HUES6 (cell line): ENCODE data around the gene KDM6B.
A peak's percentile ranks its signal among the peaks of the same experiment; 100 is the strongest.

Experiments
- H3K27ac ChIP-seq: 2 replicates; pipeline ENCODE4 v1.7.0; 2013; ENCODE audit warnings: low read depth, mild to moderate bottlenecking, low read length, inconsistent platforms
- H3K27me3 ChIP-seq: 2 replicates; pipeline ENCODE4 v1.6.1; 2013; ENCODE audit warnings: low read length; ENCODE audit not compliant: control insufficient read depth, insufficient read depth
- H3K36me3 ChIP-seq: 2 replicates; pipeline ENCODE4 v1.6.1; 2013; ENCODE audit warnings: low read length; ENCODE audit not compliant: control insufficient read depth, insufficient read depth
- H3K4me1 ChIP-seq: 2 replicates; pipeline ENCODE4 v1.6.1; 2013; ENCODE audit warnings: low read length; ENCODE audit not compliant: control insufficient read depth, insufficient read depth
- H3K4me3 ChIP-seq: 2 replicates; pipeline ENCODE4 v1.5.1; 2013; ENCODE audit warnings: low read depth, low read length
- H3K9ac ChIP-seq: one replicate; pipeline ENCODE4 v1.6.1; 2013; ENCODE audit warnings: mild to moderate bottlenecking, low read length
- H3K9me3 ChIP-seq: 2 replicates; pipeline ENCODE4 v1.6.1; 2013; ENCODE audit warnings: low read depth, low read length; ENCODE audit not compliant: control insufficient read depth, insufficient read depth

Gene KDM6B

DNA sequence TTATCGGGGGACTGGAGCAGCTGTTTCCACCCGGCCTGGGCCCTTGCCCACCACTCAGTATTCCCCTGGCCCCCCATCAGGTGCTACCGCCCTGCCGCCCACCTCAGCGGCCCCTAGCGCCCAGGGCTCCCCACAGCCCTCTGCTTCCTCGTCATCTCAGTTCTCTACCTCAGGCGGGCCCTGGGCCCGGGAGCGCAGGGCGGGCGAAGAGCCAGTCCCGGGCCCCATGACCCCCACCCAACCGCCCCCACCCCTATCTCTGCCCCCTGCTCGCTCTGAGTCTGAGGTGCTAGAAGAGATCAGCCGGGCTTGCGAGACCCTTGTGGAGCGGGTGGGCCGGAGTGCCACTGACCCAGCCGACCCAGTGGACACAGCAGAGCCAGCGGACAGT is 14.7 kb downstream of the KDM6B start:
- no peaks in the 10 kb centered on the region for H3K9me3 ChIP-seq
- peaks cover 38% of the 10 kb centered on the region for H3K36me3 ChIP-seq
- H3K27me3 ChIP-seq = peaks cover 19% of the 10 kb centered on the region
- H3K4me3 ChIP-seq = no peak overlapping the region
- H3K27ac ChIP-seq = no peak overlapping the region
- H3K4me1 ChIP-seq = peaks cover 12% of the 10 kb centered on the region
- H3K9ac ChIP-seq = no peak overlapping the region

DNA sequence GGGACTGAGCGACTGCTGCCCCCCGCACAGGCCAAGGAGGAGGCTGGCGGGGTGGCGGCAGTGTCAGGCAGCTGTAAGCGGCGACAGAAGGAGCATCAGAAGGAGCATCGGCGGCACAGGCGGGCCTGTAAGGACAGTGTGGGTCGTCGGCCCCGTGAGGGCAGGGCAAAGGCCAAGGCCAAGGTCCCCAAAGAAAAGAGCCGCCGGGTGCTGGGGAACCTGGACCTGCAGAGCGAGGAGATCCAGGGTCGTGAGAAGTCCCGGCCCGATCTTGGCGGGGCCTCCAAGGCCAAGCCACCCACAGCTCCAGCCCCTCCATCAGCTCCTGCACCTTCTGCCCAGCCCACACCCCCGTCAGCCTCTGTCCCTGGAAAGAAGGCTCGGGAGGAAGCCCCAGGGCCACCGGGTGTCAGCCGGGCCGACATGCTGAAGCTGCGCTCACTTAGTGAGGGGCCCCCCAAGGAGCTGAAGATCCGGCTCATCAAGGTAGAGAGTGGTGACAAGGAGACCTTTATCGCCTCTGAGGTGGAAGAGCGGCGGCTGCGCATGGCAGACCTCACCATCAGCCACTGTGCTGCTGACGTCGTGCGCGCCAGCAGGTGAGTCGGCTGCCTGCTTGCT is 15.2 kb downstream of the KDM6B start:
- Histone ChIP-seq H3K36me3 (peaks cover 38% of the 10 kb centered on the region), H3K4me3 (no peak overlapping the region), H3K27me3 (peaks cover 24% of the 10 kb centered on the region), H3K4me1 (peaks cover 12% of the 10 kb centered on the region), H3K27ac (no peak overlapping the region), H3K9me3 (no peaks in the 10 kb centered on the region), H3K9ac (no peak overlapping the region)

DNA sequence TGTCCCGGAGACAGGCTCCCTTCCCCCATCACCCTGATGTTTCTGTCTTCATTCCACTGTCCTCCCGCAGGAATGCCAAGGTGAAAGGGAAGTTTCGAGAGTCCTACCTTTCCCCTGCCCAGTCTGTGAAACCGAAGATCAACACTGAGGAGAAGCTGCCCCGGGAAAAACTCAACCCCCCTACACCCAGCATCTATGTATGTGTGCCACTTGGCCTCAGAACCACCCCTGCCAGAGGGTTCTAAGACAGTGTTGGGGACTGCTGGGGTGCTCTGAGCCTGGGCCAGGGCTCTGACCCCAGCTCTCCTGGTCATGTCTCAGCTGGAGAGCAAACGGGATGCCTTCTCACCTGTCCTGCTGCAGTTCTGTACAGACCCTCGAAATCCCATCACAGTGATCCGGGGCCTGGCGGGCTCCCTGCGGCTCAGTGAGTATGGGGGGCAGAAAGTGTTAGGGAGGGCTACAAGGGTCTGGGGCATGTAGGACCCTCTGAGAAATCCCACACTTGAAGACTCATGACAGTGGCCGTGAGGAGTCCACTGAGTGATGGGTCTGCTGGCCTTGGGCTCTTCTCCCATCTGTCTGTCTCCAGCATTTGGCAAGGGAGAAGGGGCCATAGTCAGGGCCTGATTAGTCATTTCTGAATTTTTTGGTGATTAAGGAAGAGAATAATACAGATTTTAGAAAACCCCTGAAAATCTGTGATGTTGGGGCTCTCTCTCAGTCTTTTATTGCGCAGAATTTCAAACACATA is 15.9 kb downstream of the KDM6B start:
- no peaks in the 10 kb centered on the region for H3K9me3 ChIP-seq
- H3K4me3 ChIP-seq = no peak overlapping the region
- H3K27ac ChIP-seq = no peak overlapping the region
- no peak overlapping the region for H3K9ac ChIP-seq
- H3K27me3 ChIP-seq = peaks cover 29% of the 10 kb centered on the region
- H3K4me1 ChIP-seq = peaks cover 12% of the 10 kb centered on the region
- H3K36me3 ChIP-seq = peaks cover 38% of the 10 kb centered on the region

DNA sequence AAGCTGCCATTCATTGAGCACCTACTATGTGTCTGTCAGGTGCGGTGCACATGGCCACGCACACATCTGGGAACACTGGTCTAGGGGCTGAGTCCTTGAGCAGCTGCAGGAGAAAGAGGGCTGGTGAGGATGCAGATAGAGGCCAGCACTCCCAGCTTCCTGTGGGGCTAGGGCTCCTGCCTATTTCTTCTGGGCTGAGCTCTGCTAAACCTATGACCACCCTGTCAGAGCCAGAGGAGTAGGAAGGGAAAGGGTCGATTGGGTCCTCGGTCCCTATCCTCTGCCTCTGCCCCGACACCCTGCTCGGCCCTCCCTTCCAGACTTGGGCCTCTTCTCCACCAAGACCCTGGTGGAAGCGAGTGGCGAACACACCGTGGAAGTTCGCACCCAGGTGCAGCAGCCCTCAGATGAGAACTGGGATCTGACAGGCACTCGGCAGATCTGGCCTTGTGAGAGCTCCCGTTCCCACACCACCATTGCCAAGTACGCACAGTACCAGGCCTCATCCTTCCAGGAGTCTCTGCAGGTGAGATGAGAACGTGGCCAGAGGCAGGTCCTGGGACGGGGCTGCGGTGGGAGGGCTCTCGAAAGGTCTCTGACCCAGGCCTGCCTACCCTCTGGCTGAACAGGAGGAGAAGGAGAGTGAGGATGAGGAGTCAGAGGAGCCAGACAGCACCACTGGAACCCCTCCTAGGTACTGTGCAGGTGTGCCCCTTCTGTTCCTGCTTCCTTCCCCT is 16.9 kb downstream of the KDM6B start:
- Histone ChIP-seq H3K4me1 (peaks cover 16% of the 10 kb centered on the region), H3K27me3 (peaks cover 39% of the 10 kb centered on the region), H3K4me3 (peak overlapping the region; percentile 65), H3K36me3 (peaks cover 35% of the 10 kb centered on the region), H3K27ac (no peak overlapping the region), H3K9ac (no peak overlapping the region), H3K9me3 (no peaks in the 10 kb centered on the region)

DNA sequence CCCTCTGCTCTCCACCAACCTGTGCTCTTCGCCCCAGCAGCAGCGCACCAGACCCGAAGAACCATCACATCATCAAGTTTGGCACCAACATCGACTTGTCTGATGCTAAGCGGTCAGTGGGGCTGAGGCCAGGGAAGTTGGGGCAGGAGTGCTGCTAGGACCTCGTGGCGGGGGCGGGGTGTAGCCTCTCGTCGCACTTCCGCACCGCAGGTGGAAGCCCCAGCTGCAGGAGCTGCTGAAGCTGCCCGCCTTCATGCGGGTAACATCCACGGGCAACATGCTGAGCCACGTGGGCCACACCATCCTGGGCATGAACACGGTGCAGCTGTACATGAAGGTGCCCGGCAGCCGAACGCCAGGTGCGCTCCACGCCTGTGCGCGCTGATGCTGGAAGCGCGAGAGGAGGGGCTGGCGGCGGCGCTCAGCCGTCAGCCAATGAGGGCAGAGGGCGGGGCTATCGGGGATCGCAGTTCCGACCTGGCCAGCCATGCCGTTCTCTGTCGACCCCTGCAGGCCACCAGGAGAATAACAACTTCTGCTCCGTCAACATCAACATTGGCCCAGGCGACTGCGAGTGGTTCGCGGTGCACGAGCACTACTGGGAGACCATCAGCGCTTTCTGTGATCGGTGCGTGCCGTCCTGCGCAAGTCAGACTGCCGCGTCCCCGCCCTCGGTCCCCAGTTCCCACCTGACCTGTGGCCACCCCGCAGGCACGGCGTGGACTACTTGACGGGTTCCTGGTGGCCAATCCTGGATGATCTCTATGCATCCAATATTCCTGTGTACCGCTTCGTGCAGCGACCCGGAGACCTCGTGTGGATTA is 17.6 kb downstream of the KDM6B start:
- H3K4me3 ChIP-seq = peak overlapping the region; percentile 65
- no peak overlapping the region for H3K9ac ChIP-seq
- H3K36me3 ChIP-seq = peaks cover 32% of the 10 kb centered on the region
- peaks cover 23% of the 10 kb centered on the region for H3K4me1 ChIP-seq
- no peak overlapping the region for H3K27ac ChIP-seq
- peaks cover 47% of the 10 kb centered on the region for H3K27me3 ChIP-seq
- H3K9me3 ChIP-seq = no peaks in the 10 kb centered on the region

DNA sequence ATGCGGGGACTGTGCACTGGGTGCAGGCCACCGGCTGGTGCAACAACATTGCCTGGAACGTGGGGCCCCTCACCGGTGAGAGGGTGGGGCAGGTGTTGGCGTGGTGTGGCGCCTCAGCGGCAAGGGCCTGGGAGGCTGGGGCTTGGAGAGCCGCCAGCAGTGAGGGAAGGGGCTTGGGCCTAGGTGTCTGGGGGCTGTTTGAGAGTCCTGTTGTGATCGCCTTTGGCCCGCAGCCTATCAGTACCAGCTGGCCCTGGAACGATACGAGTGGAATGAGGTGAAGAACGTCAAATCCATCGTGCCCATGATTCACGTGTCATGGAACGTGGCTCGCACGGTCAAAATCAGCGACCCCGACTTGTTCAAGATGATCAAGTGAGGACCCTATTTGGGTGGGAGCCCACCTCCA is 18.2 kb downstream of the KDM6B start:
- Histone ChIP-seq H3K27me3 (peaks cover 47% of the 10 kb centered on the region), H3K36me3 (peaks cover 27% of the 10 kb centered on the region)

DNA sequence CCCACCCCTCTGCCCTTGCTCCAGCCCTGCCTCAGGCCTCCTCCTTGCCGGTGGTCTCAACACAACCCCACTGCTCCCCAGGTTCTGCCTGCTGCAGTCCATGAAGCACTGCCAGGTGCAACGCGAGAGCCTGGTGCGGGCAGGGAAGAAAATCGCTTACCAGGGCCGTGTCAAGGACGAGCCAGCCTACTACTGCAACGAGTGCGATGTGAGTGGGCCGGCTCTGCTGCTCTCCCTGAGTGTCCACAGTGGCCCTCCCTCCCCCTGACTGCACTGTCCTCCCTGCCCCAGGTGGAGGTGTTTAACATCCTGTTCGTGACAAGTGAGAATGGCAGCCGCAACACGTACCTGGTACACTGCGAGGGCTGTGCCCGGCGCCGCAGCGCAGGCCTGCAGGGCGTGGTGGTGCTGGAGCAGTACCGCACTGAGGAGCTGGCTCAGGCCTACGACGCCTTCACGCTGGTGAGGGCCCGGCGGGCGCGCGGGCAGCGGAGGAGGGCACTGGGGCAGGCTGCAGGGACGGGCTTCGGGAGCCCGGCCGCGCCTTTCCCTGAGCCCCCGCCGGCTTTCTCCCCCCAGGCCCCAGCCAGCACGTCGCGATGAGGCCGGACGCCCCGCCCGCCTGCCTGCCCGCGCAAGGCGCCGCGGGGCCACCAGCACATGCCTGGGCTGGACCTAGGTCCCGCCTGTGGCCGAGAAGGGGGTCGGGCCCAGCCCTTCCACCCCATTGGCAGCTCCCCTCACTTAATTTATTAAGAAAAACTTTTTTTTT is 19.1 kb downstream of the KDM6B start:
- H3K4me3 ChIP-seq = peak overlapping the region; percentile 19; the same call in 1 of the 2 replicates
- no peak overlapping the region for H3K9ac ChIP-seq
- H3K9me3 ChIP-seq = no peaks in the 10 kb centered on the region
- peaks cover 23% of the 10 kb centered on the region for H3K4me1 ChIP-seq
- H3K27me3 ChIP-seq = peaks cover 47% of the 10 kb centered on the region
- H3K36me3 ChIP-seq = peaks cover 26% of the 10 kb centered on the region; the same call in 1 of the 2 replicates
- no peak overlapping the region for H3K27ac ChIP-seq

More for the DNA sequence above, 18.2 kb downstream of the KDM6B start:
- Histone ChIP-seq H3K27ac (no peak overlapping the region), H3K4me1 (peaks cover 23% of the 10 kb centered on the region), H3K9me3 (no peaks in the 10 kb centered on the region), H3K4me3 (peak overlapping the region; percentile 22; the same call in 1 of the 2 replicates), H3K9ac (no peak overlapping the region)

DNA sequence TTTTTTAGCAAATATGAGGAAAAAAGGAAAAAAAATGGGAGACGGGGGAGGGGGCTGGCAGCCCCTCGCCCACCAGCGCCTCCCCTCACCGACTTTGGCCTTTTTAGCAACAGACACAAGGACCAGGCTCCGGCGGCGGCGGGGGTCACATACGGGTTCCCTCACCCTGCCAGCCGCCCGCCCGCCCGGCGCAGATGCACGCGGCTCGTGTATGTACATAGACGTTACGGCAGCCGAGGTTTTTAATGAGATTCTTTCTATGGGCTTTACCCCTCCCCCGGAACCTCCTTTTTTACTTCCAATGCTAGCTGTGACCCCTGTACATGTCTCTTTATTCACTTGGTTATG is 19.6 kb downstream of the KDM6B start:
- H3K9me3 ChIP-seq = no peaks in the 10 kb centered on the region
- no peak overlapping the region for H3K27ac ChIP-seq
- H3K27me3 ChIP-seq = peaks cover 47% of the 10 kb centered on the region
- H3K9ac ChIP-seq = no peak overlapping the region
- H3K4me1 ChIP-seq = peaks cover 24% of the 10 kb centered on the region
- peak overlapping the region; percentile 19; the same call in 1 of the 2 replicates for H3K4me3 ChIP-seq
- H3K36me3 ChIP-seq = peaks cover 26% of the 10 kb centered on the region; the same call in 1 of the 2 replicates

DNA sequence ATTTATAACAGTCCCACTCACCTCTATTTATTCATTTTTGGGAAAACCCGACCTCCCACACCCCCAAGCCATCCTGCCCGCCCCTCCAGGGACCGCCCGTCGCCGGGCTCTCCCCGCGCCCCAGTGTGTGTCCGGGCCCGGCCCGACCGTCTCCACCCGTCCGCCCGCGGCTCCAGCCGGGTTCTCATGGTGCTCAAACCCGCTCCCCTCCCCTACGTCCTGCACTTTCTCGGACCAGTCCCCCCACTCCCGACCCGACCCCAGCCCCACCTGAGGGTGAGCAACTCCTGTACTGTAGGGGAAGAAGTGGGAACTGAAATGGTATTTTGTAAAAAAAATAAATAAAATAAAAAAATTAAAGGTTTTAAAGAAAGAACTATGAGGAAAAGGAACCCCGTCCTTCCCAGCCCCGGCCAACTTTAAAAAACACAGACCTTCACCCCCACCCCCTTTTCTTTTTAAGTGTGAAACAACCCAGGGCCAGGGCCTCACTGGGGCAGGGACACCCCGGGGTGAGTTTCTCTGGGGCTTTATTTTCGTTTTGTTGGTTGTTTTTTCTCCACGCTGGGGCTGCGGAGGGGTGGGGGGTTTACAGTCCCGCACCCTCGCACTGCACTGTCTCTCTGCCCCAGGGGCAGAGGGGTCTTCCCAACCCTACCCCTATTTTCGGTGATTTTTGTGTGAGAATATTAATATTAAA is 20.2 kb downstream of the KDM6B start:
- Histone ChIP-seq H3K9ac (no peak overlapping the region), H3K4me3 (peak overlapping the region; percentile 79), H3K9me3 (no peaks in the 10 kb centered on the region), H3K4me1 (peaks cover 28% of the 10 kb centered on the region), H3K27me3 (peaks cover 47% of the 10 kb centered on the region), H3K36me3 (peaks cover 22% of the 10 kb centered on the region; the same call in 1 of the 2 replicates), H3K27ac (no peak overlapping the region)
